Measurements from ENCODE around the gene TBC1D3B.

DNA sequence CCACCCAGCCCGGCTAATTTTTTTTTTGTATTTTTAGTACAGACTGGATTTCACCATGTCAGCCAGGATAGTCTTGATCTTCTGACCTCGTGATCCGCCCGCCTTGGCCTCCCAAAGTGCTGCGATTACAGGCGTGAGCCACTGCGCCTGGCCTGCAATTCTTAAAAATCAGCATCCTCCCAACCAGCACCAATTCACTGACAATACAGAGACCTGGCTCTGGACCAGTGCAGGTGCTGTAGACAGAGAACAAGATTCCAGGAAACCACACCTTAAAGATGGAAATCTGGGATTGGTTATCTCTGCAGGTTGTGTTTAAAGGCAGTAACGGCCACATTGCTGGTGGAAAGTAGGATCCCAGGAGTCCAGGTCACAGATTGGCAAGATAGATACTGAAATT is 33.6 kb downstream of the TBC1D3B start:
- TF ChIP-seq, protein P1, sequence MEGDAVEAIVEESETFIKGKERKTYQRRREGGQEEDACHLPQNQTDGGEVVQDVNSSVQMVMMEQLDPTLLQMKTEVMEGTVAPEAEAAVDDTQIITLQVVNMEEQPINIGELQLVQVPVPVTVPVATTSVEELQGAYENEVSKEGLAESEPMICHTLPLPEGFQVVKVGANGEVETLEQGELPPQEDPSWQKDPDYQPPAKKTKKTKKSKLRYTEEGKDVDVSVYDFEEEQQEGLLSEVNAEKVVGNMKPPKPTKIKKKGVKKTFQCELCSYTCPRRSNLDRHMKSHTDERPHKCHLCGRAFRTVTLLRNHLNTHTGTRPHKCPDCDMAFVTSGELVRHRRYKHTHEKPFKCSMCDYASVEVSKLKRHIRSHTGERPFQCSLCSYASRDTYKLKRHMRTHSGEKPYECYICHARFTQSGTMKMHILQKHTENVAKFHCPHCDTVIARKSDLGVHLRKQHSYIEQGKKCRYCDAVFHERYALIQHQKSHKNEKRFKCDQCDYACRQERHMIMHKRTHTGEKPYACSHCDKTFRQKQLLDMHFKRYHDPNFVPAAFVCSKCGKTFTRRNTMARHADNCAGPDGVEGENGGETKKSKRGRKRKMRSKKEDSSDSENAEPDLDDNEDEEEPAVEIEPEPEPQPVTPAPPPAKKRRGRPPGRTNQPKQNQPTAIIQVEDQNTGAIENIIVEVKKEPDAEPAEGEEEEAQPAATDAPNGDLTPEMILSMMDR (conservative IDR thresholded peaks at IDR 0.05) = no peak
- TF ChIP-seq ZFX (IDR thresholded peaks at IDR 0.05) = no peak

All from C4-2B (cell line).